Measurements from ENCODE around the gene PPFIBP2. TPM values are rescaled to one million over a fixed set of nuclear protein-coding genes. Genes with fewer than 3 reads are reported as not detected.

PPFIBP2 gene
- total and polyA plus RNA-seq, 2 of the 13 experiments (the other 11 are each of a cell fraction or from before 2014, with no cell fraction given): 15.0 to 52.5 TPM

DNA sequence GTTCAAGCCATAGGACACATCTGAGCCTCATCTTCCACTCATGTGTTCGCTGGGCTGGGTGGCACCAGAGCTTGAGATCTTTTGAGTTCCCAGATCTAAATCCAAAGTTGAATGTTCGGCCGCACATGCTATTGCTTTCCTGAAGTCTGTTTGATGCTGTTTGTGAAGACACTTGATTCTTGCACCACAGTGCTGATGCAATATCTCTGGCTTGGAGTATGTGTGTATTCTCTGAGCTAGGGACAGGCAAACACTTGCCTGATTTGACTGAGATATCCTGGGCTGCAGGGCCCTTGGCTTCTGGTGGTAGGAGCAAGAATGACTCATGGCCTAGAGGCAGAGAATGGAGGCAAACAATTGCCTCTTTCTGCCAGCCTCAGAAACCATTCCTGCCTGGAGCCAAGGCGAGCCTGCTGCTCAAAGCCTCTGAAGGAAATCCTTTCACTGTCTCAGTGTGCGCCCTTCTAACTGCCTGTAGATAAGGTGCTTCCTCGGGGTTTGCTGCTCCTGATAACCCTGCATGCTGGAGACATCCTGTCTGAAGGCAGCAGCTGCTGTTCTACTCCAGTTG lies 86.5 kb downstream of the PPFIBP2 start (continued):
- TF ChIP-seq, protein P1, sequence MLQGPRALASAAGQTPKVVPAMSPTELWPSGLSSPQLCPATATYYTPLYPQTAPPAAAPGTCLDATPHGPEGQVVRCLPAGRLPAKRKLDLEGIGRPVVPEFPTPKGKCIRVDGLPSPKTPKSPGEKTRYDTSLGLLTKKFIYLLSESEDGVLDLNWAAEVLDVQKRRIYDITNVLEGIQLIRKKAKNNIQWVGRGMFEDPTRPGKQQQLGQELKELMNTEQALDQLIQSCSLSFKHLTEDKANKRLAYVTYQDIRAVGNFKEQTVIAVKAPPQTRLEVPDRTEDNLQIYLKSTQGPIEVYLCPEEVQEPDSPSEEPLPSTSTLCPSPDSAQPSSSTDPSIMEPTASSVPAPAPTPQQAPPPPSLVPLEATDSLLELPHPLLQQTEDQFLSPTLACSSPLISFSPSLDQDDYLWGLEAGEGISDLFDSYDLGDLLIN (CRISPR knock-in tag; IDR thresholded peaks at IDR 0.05; ENCODE audit: borderline replicate concordance): no peak
- 0 out of 2 replicates have a peak, but pooled peaks have one; percentile 26 for TF ChIP-seq KMT2A (CRISPR knock-in tag; IDR thresholded peaks at IDR 0.05)
- TF ChIP-seq BCL6 (CRISPR knock-in tag; IDR thresholded peaks at IDR 0.05): peak; percentile 90
- TF ChIP-seq SIX4 (CRISPR knock-in tag; IDR thresholded peaks at IDR 0.05): 0 out of 2 replicates have a peak, but pooled peaks have one; percentile 12
- 0 out of 2 replicates have a peak, but pooled peaks have one; percentile 27 for TF ChIP-seq ATF7-NPFF (CRISPR knock-in tag; IDR thresholded peaks at IDR 0.05; ENCODE audit: low read depth)
- TF ChIP-seq, protein P2, sequence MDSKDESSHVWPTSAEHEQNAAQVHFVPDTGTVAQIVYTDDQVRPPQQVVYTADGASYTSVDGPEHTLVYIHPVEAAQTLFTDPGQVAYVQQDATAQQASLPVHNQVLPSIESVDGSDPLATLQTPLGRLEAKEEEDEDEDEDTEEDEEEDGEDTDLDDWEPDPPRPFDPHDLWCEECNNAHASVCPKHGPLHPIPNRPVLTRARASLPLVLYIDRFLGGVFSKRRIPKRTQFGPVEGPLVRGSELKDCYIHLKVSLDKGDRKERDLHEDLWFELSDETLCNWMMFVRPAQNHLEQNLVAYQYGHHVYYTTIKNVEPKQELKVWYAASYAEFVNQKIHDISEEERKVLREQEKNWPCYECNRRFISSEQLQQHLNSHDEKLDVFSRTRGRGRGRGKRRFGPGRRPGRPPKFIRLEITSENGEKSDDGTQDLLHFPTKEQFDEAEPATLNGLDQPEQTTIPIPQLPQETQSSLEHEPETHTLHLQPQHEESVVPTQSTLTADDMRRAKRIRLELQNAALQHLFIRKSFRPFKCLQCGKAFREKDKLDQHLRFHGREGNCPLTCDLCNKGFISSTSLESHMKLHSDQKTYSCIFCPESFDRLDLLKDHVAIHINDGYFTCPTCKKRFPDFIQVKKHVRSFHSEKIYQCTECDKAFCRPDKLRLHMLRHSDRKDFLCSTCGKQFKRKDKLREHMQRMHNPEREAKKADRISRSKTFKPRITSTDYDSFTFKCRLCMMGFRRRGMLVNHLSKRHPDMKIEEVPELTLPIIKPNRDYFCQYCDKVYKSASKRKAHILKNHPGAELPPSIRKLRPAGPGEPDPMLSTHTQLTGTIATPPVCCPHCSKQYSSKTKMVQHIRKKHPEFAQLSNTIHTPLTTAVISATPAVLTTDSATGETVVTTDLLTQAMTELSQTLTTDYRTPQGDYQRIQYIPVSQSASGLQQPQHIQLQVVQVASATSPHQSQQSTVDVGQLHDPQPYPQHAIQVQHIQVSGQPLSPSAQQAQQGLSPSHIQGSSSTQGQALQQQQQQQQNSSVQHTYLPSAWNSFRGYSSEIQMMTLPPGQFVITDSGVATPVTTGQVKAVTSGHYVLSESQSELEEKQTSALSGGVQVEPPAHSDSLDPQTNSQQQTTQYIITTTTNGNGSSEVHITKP (CRISPR knock-in tag; IDR thresholded peaks at IDR 0.05; ENCODE audit: low read depth): peak; percentile 48; the same call in 1 of the 2 replicates
- no peak for TF ChIP-seq FOXP1 (IDR thresholded peaks at IDR 0.05)
- peak; percentile 81 for TF ChIP-seq FOXP1 (CRISPR knock-in tag; IDR thresholded peaks at IDR 0.05)
- peak; percentile 52; the same call in 1 of the 2 replicates for TF ChIP-seq TARDBP (CRISPR knock-in tag; IDR thresholded peaks at IDR 0.05)
- peak; percentile 86 for TF ChIP-seq FOXA3 (CRISPR knock-in tag; IDR thresholded peaks at IDR 0.05)
- TF ChIP-seq, protein P3, sequence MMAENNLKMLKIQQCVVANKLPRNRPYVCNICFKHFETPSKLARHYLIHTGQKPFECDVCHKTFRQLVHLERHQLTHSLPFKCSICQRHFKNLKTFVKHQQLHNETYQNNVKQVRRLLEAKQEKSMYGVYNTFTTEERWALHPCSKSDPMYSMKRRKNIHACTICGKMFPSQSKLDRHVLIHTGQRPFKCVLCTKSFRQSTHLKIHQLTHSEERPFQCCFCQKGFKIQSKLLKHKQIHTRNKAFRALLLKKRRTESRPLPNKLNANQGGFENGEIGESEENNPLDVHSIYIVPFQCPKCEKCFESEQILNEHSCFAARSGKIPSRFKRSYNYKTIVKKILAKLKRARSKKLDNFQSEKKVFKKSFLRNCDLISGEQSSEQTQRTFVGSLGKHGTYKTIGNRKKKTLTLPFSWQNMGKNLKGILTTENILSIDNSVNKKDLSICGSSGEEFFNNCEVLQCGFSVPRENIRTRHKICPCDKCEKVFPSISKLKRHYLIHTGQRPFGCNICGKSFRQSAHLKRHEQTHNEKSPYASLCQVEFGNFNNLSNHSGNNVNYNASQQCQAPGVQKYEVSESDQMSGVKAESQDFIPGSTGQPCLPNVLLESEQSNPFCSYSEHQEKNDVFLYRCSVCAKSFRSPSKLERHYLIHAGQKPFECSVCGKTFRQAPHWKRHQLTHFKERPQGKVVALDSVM (CRISPR knock-in tag; IDR thresholded peaks at IDR 0.05): peak; percentile 91
- 0 out of 2 replicates have a peak, but pooled peaks have one; percentile 39 for TF ChIP-seq ZFP36L1 (CRISPR knock-in tag; IDR thresholded peaks at IDR 0.05)
- TF ChIP-seq THYN1 (CRISPR knock-in tag; IDR thresholded peaks at IDR 0.05; ENCODE audit: borderline replicate concordance, low read depth): no peak
- TF ChIP-seq, protein P4, sequence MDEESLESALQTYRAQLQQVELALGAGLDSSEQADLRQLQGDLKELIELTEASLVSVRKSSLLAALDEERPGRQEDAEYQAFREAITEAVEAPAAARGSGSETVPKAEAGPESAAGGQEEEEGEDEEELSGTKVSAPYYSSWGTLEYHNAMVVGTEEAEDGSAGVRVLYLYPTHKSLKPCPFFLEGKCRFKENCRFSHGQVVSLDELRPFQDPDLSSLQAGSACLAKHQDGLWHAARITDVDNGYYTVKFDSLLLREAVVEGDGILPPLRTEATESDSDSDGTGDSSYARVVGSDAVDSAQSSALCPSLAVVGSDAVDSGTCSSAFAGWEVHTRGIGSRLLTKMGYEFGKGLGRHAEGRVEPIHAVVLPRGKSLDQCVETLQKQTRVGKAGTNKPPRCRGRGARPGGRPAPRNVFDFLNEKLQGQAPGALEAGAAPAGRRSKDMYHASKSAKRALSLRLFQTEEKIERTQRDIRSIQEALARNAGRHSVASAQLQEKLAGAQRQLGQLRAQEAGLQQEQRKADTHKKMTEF (CRISPR knock-in tag; IDR thresholded peaks at IDR 0.05): peak; percentile 75; the same call in 1 of the 2 replicates
- TF ChIP-seq YY1 (IDR thresholded peaks at IDR 0.05; ENCODE audit: insufficient read depth, insufficient replicate concordance, low read depth, low read length): no peak
- peak; percentile 66; the same call in 1 of the 2 replicates for TF ChIP-seq ZFY (CRISPR knock-in tag; IDR thresholded peaks at IDR 0.05)
- peak; percentile 78; the same call in 1 of the 2 replicates for TF ChIP-seq FOXJ3 (CRISPR knock-in tag; IDR thresholded peaks at IDR 0.05; ENCODE audit: borderline replicate concordance)
- TF ChIP-seq RXRB (CRISPR knock-in tag; IDR thresholded peaks at IDR 0.05; ENCODE audit: borderline replicate concordance): peak; percentile 82
